ENCODE measurements around the gene TERC. TPM values are rescaled to one million over a fixed set of nuclear protein-coding genes. Genes with fewer than 3 reads are reported as not detected.

Gene TERC
- total and polyA plus RNA-seq, 4 donors, result 0.90 to 43.4 (median 15.0) TPM

DNA sequence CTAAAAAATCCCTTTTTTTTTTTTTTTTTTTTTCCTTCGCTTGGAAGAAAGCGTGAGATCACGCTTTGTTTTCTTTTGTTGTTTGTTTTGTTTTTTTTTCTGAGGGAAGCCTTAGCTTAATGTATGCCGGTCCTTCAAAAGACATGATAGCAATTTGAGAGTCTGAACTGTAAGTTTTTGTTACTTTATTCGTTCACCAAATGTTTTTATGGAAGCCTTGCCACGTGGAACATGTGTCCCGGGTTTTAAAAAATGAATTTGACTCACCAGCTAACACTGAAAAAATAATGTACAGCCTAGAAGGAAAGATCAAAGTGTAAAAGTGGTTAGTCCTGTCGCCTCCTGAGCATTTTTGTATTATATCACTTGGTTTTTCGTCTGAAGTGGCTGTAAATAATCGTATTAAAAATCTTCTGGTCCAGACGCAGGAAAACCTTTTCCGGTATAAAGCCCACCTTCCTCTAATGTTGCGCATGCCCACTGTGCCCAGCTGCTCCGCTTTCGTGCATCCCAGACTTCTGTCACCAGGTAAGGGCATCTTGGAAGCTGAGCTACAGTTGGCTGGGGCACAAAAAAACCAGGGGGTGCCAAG, 7.5 kb upstream of the TERC start:
- WGBS (ENCODE audit: insufficient coverage), result 4% methylated on average over 4 of the region's 15 CpGs
- Histone ChIP-seq H3K4me1 (ENCODE audit: control insufficient read depth, insufficient read depth, low read length) (peaks cover 3% of the 10 kb centered on the region), H3K27me3 (ENCODE audit: control insufficient read depth, insufficient read depth, low read length) (no peaks in the 10 kb centered on the region), H3K9me3 (ENCODE audit: control insufficient read depth, insufficient read depth, low read length) (no peaks in the 10 kb centered on the region), H3K4me3 (ENCODE audit: low read depth, low read length) (peak overlapping the region; percentile 100), H3K27ac (ENCODE audit: low read depth, low read length) (peak overlapping the region; percentile 98), H3K36me3 (ENCODE audit: control insufficient read depth, insufficient read depth, low read length) (peaks cover 6% of the 10 kb centered on the region)
- DNase-seq (ENCODE audit: low read depth in 4 of 6, low spot score in 6 of 6), result peak; percentile 74 to 98 (median 90)

DNA sequence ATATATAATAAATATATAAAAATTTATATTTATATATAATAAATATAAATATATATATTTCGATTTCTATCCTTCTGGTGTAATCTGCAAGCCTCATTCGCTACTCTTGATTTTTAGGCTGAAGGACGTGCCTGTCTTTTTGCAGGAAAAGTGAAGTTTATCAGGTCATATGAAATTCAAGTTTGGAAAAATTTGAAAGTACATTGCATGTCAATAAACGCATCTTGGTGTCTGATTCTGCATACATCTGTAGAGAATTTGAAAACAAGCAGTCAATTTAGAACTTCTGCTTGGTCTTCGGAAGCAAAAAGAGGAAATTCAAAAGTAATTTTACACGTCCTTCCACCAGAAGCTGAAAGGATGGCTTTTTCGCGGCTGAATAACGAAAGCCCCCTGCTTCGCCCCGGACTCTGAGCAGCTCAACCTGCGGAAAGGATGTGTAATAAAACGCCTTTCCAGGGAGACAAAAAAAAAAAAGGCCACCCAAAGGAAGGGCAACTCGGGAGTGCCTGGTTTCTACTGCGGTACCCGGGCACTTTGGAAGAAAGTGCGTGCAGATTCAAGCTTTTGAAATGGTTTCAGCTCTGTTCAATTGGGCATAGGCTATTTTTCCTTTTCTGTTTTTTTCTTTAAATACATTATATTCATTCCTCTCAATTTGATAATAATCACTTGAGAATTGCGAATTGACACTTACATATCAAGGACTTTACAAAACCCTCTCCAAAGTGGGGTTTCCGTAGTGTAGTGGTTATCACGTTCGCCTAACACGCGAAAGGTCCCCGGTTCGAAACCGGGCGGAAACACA, 6.8 kb upstream of the TERC start:
- Histone ChIP-seq H3K27ac (ENCODE audit: low read depth, low read length) (peak overlapping the region; percentile 98), H3K36me3 (ENCODE audit: control insufficient read depth, insufficient read depth, low read length) (peaks cover 6% of the 10 kb centered on the region), H3K4me1 (ENCODE audit: control insufficient read depth, insufficient read depth, low read length) (peaks cover 3% of the 10 kb centered on the region), H3K4me3 (ENCODE audit: low read depth, low read length) (peak overlapping the region; percentile 100), H3K27me3 (ENCODE audit: control insufficient read depth, insufficient read depth, low read length) (no peaks in the 10 kb centered on the region), H3K9me3 (ENCODE audit: control insufficient read depth, insufficient read depth, low read length) (no peaks in the 10 kb centered on the region)
- peak; percentile 84 to 98 (median 90) for DNase-seq (ENCODE audit: low read depth in 4 of 6, low spot score in 6 of 6)
- WGBS (ENCODE audit: insufficient coverage), result 0% methylated on average over 10 of the region's 27 CpGs

DNA sequence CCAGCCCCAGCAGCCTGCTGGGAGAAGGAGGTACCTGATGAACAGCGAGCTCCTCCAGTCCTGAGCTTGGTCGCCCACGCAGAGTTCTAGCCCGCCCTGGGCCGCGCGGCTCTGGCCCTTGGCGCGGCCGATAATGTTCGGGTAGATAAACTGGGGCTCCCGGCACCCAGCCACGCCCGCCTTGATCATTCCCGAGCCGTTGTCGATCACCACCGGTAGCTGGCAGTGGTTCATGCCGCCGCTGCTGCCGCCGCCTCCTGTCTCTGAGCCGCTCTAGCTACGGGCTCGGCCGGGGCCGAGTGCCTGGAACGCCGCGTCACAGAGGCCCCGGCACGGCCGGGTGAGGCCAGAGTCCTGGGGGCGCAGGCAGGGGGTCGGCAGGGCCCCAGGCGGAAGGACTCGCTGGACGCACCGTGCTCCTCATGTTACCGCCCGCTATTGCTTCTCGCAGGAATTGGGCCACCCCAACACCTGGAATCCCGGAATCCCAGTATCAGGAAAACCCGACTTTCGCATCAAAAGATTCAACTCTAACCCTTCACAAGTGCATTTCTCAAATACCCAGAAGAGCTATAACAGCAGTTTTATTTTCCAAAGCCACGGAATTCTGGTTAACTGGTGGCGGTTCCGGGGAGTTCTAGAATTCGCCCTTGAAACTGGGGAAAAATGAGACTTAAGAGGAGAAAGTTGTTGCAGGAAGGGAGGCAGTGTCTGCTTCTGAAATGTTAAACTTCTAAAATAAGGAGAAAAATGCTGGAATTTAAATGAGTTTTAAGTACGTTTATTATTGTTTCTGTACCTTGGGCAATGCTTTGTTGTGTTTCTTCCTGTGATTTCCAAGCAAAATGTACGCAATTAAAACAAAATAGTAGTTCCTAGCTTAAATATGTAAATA, 4.7 kb upstream of the TERC start, which contains the start of gene ACTRT3:
TSS of gene ACTRT3 (minus strand) at position 275 of the 895 bp plus-strand sequence. CDS start at position 234, 41 bp downstream.
- Histone ChIP-seq H3K27ac (ENCODE audit: low read depth, low read length) (peak within 1 kb of the TSS; percentile 87), H3K27me3 (ENCODE audit: control insufficient read depth, insufficient read depth, low read length) (no peaks in the 10 kb centered on the region), H3K36me3 (ENCODE audit: control insufficient read depth, insufficient read depth, low read length) (no peaks in the 10 kb centered on the region), H3K4me1 (ENCODE audit: control insufficient read depth, insufficient read depth, low read length) (peaks cover 3% of the 10 kb centered on the region), H3K4me3 (ENCODE audit: low read depth, low read length) (peak within 1 kb of the TSS; percentile 70), H3K9me3 (ENCODE audit: control insufficient read depth, insufficient read depth, low read length) (no peaks in the 10 kb centered on the region)
- 2% methylated on average over 49 of the region's 51 CpGs for WGBS (ENCODE audit: insufficient coverage)
- DNase-seq (ENCODE audit: low read depth in 4 of 6, low spot score in 6 of 6), result peak; percentile 40 to 84 (median 62)

DNA sequence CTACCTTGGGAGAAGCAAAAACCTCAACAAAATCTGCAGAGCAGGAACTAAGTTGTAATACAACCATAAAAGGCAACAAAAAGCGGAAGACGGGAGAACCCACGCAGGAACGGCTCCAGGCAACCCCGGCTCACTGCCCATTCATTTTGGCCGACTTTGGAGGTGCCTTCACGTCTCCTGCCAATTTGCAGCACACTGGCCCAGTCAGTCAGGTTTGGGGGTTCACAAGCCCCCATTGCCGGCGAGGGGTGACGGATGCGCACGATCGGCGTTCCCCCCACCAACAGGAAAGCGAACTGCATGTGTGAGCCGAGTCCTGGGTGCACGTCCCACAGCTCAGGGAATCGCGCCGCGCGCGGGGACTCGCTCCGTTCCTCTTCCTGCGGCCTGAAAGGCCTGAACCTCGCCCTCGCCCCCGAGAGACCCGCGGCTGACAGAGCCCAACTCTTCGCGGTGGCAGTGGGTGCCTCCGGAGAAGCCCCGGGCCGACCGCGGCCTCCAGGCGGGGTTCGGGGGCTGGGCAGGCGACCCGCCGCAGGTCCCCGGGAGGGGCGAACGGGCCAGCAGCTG, 463 bp downstream of the TERC start:
- DNase-seq (ENCODE audit: low read depth in 4 of 6, low spot score in 6 of 6), result peak in 5 of 6 donors; percentile 31 to 83 (median 63)
- WGBS (ENCODE audit: insufficient coverage), result under 1% methylated on average over 46 of the region's 46 CpGs
- peak overlapping the region; percentile 71 for H3K4me3 ChIP-seq (ENCODE audit: low read depth, low read length)
- H3K27ac ChIP-seq (ENCODE audit: low read depth, low read length), result peak overlapping the region; percentile 96
- H3K9me3 ChIP-seq (ENCODE audit: control insufficient read depth, insufficient read depth, low read length), result no peaks in the 10 kb centered on the region
- H3K4me1 ChIP-seq (ENCODE audit: control insufficient read depth, insufficient read depth, low read length), result peaks cover 4% of the 10 kb centered on the region
- no peaks in the 10 kb centered on the region for H3K27me3 ChIP-seq (ENCODE audit: control insufficient read depth, insufficient read depth, low read length)
- no peaks in the 10 kb centered on the region for H3K36me3 ChIP-seq (ENCODE audit: control insufficient read depth, insufficient read depth, low read length)

DNA sequence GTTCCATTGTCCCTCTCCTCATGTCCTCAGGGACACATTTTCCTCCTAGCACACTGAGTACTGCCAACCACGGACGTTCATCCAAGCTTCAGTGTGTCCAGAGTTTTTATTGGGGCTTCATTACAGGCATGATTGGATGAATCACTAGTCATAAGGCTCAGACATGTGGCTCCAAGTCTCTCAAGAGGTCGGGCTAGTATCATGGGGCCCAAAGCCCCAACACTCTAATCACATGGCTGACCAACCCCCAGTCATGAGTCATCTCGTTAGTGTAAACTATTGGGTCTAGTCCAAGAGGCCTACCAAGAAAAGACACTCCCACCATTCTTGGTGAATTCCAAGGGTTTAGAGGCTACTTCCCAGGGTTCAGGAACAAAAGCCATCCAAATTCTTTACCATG, 4.4 kb downstream of the TERC start:
- H3K36me3 ChIP-seq (ENCODE audit: control insufficient read depth, insufficient read depth, low read length), result no peaks in the 10 kb centered on the region
- H3K27me3 ChIP-seq (ENCODE audit: control insufficient read depth, insufficient read depth, low read length), result no peaks in the 10 kb centered on the region
- no peak for DNase-seq (ENCODE audit: low read depth in 4 of 6, low spot score in 6 of 6)
- no peaks in the 10 kb centered on the region for H3K9me3 ChIP-seq (ENCODE audit: control insufficient read depth, insufficient read depth, low read length)
- WGBS (ENCODE audit: insufficient coverage), result 94% methylated on average over 2 of the region's 4 CpGs
- no peak overlapping the region for H3K4me3 ChIP-seq (ENCODE audit: low read depth, low read length)
- H3K4me1 ChIP-seq (ENCODE audit: control insufficient read depth, insufficient read depth, low read length), result peaks cover 4% of the 10 kb centered on the region
- no peak overlapping the region for H3K27ac ChIP-seq (ENCODE audit: low read depth, low read length)

DNA sequence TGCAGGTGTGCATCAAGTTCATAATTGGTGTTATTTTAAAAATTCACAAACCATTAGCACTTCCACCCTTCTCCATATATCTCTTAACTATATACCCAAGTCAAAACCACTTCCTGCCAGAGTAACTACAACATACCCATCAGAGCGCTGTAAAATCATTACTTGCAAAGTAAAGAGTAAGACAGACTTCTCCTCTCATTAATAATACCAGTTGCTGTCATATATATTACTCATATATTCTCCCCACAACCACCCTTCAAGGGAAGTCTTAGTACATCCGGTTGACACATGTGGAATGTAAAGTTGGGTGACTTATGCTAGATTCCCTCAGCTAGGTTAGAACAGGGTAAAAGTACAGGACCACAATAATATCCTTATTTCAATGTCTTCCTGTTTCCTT, 5.6 kb downstream of the TERC start:
- H3K4me3 ChIP-seq (ENCODE audit: low read depth, low read length), result no peak overlapping the region
- H3K27me3 ChIP-seq (ENCODE audit: control insufficient read depth, insufficient read depth, low read length), result no peaks in the 10 kb centered on the region
- WGBS (ENCODE audit: insufficient coverage), result 100% methylated on average over 1 of the region's 2 CpGs
- peaks cover 2% of the 10 kb centered on the region for H3K4me1 ChIP-seq (ENCODE audit: control insufficient read depth, insufficient read depth, low read length)
- no peak overlapping the region for H3K27ac ChIP-seq (ENCODE audit: low read depth, low read length)
- no peaks in the 10 kb centered on the region for H3K9me3 ChIP-seq (ENCODE audit: control insufficient read depth, insufficient read depth, low read length)
- no peak for DNase-seq (ENCODE audit: low read depth in 4 of 6, low spot score in 6 of 6)
- no peaks in the 10 kb centered on the region for H3K36me3 ChIP-seq (ENCODE audit: control insufficient read depth, insufficient read depth, low read length)

DNA sequence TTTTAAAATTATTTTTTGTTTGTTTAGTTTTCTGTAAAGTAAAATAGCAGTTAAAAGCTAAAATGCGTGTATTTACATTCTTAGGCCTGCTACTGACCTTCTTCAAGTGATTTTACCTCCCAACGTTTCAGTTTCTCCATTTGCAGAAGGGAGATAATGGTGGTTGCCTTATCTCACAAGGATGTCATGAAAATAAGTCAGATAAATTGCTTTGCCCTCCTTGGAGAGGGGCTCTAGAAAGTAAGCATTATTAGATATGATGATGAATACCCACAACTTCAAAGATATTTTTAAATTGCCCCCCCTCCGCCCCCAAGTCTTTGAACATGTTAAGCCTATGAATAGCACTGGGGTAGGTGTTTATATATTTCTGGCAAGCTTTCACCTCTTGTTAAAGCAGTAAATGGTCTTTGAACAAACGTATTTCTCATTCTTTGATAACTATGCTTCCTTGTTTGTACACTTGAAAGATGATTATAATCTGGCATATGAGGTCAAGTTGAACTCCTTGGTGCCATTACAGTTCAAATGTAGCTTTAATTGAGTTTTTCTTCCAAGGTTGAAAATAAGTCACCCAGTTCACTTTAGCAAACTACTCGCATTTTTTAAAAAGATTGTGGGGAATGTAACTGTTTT, 6.4 kb downstream of the TERC start:
- WGBS (ENCODE audit: insufficient coverage), result no CpG with 5 or more reads among the region's 5 CpGs
- no peaks in the 10 kb centered on the region for H3K36me3 ChIP-seq (ENCODE audit: control insufficient read depth, insufficient read depth, low read length)
- H3K4me1 ChIP-seq (ENCODE audit: control insufficient read depth, insufficient read depth, low read length), result no peaks in the 10 kb centered on the region
- no peaks in the 10 kb centered on the region for H3K27me3 ChIP-seq (ENCODE audit: control insufficient read depth, insufficient read depth, low read length)
- H3K27ac ChIP-seq (ENCODE audit: low read depth, low read length), result no peak overlapping the region
- DNase-seq (ENCODE audit: low read depth in 4 of 6, low spot score in 6 of 6), result no peak
- no peaks in the 10 kb centered on the region for H3K9me3 ChIP-seq (ENCODE audit: control insufficient read depth, insufficient read depth, low read length)
- no peak overlapping the region for H3K4me3 ChIP-seq (ENCODE audit: low read depth, low read length)

DNA sequence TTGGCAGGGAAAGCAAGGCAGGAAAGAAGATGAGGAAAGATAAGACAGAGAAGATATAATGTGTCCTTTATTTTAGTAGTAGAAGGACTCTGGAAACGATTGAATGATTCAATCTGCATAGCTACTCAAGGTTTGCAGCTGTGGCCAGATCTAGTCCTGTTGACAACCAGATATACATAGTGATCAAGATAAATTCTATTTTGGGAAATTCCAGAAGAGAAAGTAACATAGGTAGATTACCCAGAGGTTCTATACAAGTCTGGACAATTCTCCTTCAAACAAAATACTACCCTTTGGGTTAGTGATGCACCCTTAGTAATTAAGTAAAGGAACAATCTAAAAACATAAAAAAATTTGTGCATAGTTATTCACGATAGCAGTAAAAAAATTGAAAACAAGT, 9.4 kb downstream of the TERC start:
- WGBS (ENCODE audit: insufficient coverage), result no CpG with 5 or more reads among the region's 2 CpGs
- no peaks in the 10 kb centered on the region for H3K4me1 ChIP-seq (ENCODE audit: control insufficient read depth, insufficient read depth, low read length)
- H3K4me3 ChIP-seq (ENCODE audit: low read depth, low read length), result no peak overlapping the region
- H3K9me3 ChIP-seq (ENCODE audit: control insufficient read depth, insufficient read depth, low read length), result no peaks in the 10 kb centered on the region
- no peaks in the 10 kb centered on the region for H3K36me3 ChIP-seq (ENCODE audit: control insufficient read depth, insufficient read depth, low read length)
- H3K27me3 ChIP-seq (ENCODE audit: control insufficient read depth, insufficient read depth, low read length), result no peaks in the 10 kb centered on the region
- DNase-seq (ENCODE audit: low read depth in 4 of 6, low spot score in 6 of 6), result no peak
- H3K27ac ChIP-seq (ENCODE audit: low read depth, low read length), result no peak overlapping the region

DNA sequence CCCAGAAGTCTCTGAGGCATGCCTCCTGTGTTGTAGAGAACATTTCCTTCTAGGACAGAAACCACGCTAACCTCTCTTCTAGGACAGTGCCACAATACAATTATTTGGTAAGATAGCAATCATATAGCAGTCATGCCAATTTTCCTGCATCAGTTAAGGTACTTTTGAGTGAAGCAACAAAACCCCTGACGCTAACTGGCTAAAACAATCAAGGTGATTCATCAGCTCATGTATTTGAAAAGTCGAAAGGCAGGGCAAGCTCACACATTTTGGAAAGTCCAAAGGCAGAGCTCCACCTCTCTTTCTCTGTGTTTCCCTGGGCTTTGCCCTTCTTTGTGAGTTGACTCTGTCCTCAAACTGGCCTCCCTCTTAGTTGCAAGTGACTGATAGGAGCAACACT, 10.1 kb downstream of the TERC start:
- 100% methylated on average over 3 of the region's 3 CpGs for WGBS (ENCODE audit: insufficient coverage)
- Histone ChIP-seq H3K27me3 (ENCODE audit: control insufficient read depth, insufficient read depth, low read length) (no peaks in the 10 kb centered on the region), H3K4me3 (ENCODE audit: low read depth, low read length) (no peak overlapping the region), H3K9me3 (ENCODE audit: control insufficient read depth, insufficient read depth, low read length) (no peaks in the 10 kb centered on the region), H3K36me3 (ENCODE audit: control insufficient read depth, insufficient read depth, low read length) (no peaks in the 10 kb centered on the region), H3K4me1 (ENCODE audit: control insufficient read depth, insufficient read depth, low read length) (no peaks in the 10 kb centered on the region), H3K27ac (ENCODE audit: low read depth, low read length) (no peak overlapping the region)
- no peak for DNase-seq (ENCODE audit: low read depth in 4 of 6, low spot score in 6 of 6)
